HG02870 (cell line): ENCODE measurements around the gene FXN.
"Not testable (repeated sequence)": the region's sequence is repeated elsewhere in the genome, so short reads cannot be mapped to it uniquely, and the experiment has no call there.

ENCODE experiments used
- ATAC-seq: cut with Tn5 transposase; IDR thresholded peaks from one replicate; pipeline ENCODE4 v1.9.1; 2021; ENCODE audit warnings: mild to moderate bottlenecking, moderate library complexity; ENCODE audit not compliant: unreplicated experiment

The FXN gene

GRCh38 chr9:69065660-69066059, 30.1 kb downstream of the FXN start:
- ATAC-seq: no peak

DNA sequence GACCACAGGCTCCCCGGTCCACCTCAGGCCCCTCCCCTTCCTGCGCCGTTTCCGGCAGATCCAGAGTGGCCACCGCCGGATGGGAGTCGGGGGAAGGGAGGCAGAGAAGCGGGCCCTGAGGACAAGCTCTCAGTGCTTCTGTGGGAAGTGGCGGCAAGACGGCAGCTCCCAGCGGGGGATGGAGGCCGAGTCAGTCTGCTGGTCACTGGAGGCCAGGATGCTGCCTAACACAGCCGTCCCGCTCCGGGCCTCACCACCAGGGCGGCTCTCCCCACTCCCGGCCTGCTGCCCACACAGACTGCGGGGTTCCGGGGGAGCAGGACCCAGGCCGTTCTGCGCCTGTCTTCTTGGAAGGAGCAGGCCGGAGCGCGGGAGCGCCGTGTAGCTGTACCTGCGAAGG, 31.4 kb downstream of the FXN start:
- ATAC-seq: no peak

DNA sequence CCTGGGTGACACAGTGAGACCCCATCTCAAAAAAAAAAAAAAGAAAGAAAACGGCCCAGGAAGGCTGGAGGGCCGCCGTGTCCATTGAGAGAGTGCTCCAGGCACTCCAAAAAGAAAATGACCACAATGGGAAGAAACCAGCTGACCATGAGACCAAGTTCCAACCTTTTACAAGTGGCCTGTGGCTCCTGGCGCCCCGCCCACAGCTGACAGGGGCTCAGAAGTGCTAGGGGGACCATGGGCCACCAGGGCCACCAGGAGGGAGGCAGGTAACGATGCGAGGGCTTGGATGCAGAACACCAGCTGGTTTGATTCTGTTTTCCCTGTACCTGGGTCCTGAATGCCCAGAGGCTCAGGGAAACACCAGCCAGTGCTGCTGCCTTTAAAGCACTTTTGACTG, 34.6 kb downstream of the FXN start:
- ATAC-seq: no peak

DNA sequence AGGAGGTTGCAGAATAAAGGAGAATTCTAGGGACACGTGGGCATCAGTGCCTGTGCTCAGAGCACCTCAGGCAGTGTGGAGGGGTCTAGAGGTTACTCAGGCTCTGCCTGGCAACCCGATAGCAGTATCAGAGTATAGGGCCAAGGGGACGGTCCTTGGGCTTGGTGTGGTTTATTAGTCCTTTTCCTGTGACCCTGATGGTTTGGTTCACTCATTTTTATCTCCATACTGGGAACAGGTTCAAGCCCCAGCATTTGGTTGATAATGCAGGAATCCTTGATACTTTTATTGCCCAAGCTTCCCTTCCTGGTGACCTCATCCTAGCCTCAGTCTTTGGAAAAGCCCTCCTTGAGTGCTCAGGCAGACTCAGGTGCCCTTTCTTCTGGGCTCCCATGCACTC, 35.5 kb downstream of the FXN start:
- no peak for ATAC-seq

DNA sequence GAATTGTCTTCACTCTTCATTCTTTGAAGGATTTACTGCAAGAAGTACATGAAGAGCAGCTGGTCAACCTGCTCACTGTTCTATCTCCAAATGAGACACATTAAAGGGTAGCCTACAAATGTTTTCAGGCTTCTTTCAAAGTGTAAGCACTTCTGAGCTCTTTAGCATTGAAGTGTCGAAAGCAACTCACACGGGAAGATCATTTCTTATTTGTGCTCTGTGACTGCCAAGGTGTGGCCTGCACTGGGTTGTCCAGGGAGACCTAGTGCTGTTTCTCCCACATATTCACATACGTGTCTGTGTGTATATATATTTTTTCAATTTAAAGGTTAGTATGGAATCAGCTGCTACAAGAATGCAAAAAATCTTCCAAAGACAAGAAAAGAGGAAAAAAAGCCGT, 37.6 kb downstream of the FXN start:
- no peak for ATAC-seq

DNA sequence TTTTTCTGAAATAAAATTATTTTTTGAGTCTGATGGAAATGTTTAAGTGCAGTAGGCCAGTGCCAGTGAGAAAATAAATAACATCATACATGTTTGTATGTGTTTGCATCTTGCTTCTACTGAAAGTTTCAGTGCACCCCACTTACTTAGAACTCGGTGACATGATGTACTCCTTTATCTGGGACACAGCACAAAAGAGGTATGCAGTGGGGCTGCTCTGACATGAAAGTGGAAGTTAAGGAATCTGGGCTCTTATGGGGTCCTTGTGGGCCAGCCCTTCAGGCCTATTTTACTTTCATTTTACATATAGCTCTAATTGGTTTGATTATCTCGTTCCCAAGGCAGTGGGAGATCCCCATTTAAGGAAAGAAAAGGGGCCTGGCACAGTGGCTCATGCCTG, 39.2 kb downstream of the FXN start:
- ATAC-seq: no peak

DNA sequence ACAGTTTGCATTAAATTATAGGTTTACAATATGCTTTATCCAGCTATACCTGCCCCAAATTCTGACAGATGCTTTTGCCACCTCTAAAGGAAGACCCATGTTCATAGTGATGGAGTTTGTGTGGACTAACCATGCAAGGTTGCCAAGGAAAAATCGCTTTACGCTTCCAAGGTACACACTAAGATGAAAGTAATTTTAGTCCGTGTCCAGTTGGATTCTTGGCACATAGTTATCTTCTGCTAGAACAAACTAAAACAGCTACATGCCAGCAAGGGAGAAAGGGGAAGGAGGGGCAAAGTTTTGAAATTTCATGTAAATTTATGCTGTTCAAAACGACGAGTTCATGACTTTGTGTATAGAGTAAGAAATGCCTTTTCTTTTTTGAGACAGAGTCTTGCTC, 41.0 kb downstream of the FXN start:
- ATAC-seq: no peak

DNA sequence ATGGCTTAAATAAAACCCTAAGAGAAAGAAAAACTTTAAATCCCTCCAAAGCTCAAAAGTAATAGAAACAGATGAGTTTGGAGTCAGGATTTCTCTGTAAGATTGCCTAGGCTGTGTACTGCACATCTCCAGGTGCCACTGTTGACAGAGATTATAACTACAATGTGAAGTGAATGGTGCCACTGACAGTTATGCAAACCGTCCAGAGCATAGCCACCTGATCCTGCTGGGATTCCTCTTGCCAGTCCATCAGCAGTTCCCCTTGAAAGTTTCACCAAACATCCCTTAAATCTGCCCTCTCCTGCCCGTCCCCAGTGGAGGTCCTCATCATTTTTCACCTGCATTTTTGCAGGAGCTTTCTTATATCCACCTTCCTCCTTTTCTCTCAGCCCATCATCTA, 42.5 kb downstream of the FXN start:
- ATAC-seq: no peak

DNA sequence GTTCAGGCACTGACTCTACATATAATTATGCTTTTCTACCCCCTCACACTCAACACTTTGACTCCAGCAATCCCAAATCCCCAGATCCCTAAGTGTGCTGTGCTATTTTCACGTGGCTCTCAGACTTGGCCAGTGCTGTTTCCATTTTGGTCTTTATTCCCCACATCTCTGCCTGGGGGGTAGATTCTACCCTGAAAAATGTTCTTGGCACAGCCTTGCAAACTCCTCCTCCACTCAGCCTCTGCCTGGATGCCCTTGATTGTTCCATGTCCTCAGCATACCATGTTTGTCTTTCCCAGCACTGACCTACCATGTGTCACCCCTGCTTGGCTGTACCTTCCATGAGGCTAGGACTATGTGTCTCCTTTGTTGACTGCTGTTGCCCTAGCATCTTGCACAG, 43.0 kb downstream of the FXN start:
- ATAC-seq: no peak

GRCh38 chr9:69079186-69079585, 43.6 kb downstream of the FXN start:
- no peak for ATAC-seq

DNA sequence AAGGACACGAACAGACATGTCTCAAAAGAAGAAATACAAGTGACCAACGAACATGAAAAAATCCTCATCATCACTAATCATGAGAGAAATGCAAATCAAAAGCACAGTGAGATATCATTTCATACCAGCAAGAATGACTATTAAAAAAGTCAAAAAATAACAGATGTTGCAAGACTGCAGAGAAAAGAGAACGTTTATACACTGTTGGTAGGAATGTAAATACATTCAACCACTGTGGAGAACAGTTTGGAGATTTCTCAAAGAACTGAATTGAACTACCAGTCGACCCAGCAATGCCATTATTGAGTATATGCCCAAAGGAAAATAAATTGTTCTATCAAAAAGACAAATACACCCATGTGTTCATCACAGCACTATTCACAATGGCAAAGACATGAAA, 45.7 kb downstream of the FXN start:
- no peak for ATAC-seq

DNA sequence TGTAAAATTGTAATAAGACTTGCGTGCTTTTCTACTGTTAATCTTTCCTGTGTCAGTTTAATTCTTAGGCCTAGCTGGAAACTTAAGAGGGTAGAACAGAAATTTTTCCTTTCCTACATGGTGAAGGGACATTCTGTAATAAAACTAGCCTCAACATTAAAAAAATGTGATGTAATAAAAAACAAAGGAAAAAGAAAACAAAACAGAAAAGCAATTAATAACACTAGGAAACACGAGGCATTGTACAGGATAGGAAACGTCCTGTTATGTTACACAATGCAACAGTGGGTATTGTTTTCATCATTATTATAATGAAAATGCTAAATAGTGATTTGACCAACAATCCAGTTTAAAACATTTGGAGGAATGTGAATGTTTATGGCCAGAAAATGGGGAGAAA, 47.8 kb downstream of the FXN start:
- ATAC-seq: no peak

DNA sequence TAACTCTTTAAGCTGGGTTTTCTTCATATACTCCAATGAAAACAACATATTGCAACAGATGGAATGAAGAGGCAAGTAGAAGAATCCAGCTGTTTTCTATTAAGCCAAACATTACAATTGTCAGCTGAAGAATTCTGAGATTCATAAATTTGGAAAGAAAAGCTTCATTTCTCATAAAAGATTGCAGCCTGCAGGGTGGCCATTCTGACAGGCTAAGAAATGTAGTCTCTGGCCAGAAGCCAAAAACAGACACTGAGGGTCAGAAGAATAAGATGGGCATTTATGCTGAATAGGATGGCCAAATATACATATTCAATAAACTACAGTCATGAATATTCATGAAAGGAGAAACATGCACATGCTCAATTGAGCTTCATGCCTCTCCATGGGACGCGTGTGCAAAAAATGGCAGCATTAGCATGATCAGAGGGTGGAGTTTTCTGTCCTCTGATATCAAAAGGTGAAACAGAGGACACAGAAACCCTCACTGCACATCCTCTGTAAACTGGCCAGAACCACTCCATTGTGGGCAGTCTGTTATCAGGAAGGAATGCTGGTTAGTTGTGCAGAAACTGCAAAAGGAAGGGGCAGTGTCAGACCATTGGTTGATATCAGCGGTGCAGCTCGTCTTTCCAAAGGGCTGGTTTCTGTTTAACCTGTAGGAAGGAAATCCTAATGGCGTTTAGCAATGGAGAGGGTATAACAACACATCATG, 50.2 kb downstream of the FXN start:
- ATAC-seq: no peak

GRCh38 chr9:69086312-69086711, 50.8 kb downstream of the FXN start:
- ATAC-seq: no peak

DNA sequence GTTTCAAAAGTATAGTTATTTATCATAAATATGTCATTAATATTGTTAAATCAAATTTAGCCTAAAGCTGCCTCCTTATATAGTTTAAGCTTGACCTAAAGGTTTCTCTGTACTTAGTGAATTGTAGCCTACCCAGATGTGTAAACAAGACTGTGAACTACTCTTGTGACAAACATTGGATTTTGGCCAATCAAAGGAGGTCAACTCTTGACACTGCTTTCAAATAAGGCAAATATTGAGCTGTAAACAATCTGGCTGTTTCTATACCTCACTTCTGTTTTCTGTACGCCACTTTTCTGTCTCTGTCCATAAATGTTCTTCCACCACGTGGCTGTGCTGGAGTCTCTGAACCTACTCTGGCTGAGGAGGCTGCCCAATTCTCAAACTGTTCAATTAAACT, 51.2 kb downstream of the FXN start:
- no peak for ATAC-seq

- no peak for ATAC-seq
These were observed 53.5 kb downstream of the FXN start for GRCh38 chr9:69089082-69089481.

- no peak for ATAC-seq
These were observed 53.9 kb downstream of the FXN start for GRCh38 chr9:69089491-69089890.

DNA sequence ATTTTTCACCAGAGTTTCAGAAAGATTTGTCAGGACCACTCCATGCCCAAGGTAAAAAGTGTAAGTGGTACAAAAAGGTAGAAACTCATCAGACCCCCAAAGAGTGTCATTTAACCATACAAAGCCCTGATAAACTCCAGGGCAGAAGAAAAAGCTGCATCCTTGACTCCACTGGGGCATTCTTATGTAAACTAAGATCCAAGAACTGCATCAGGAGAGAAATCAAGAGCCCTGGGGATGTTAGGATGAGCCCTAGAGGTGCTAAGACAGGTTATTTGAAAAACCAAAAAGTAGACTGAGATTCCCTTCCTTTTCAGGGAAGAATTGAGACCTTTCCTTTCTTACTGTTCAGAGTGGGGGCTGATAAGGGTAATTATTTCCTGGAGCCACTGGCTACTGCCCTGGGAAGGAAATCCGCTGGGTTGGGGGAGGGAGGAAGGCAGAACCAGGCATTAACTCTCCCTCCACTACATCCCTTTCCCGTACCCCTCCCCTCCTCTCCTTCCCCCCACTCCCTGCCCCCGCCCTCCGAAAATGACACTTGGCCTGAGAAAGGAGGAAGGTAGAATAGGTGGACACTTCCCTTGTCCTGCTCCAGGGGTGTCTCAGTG, 54.7 kb downstream of the FXN start:
- ATAC-seq: no peak

DNA sequence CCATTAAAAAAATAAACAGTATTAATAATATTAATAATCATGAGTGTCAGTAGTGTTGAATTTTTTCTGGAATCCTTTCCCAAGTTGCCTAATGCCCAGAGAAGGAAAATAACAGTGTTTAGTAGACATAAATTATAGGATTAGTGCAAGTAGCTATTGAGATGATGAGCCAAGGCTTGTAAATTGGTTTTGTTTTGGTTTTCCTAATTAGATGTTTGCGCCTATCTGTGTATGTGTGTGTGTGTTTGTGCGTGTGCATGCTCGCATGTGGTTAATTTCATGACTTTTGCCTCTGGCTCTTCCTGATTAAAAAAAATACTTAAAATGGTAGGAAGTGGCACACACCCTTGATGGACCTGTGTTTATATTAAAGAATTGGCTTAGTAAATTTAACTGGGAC, 55.4 kb downstream of the FXN start:
- no peak for ATAC-seq

DNA sequence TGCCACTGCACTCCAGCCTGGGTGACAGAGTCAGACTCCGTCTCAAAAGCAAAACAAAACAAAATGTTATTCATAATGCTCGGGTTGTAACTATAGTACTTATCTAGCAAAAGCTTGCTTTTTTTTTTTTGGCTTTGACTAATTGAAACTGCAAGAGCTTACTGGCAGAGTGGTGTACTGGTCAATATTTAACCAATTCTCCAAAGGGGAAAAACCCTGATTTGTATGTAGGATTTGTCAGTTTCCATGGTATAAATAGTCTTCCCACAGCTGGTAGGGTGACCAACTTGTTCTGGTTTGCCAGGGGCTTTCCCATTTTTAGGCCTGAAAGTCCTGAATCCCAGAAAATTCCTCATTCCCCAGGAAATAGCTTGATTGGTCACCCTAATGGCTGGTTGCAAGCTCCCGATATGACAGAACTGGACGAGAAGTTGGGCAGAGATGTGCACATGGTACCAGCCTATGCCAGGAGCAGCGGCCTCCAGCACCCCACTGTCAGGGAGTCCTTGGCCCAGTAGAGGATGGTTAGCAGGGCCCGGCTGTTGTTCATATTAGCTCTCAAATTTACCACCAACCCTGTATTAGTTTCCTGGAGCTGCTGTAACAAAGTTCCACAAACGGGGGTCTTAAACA, 58.0 kb downstream of the FXN start:
- ATAC-seq: peak; percentile 73

DNA sequence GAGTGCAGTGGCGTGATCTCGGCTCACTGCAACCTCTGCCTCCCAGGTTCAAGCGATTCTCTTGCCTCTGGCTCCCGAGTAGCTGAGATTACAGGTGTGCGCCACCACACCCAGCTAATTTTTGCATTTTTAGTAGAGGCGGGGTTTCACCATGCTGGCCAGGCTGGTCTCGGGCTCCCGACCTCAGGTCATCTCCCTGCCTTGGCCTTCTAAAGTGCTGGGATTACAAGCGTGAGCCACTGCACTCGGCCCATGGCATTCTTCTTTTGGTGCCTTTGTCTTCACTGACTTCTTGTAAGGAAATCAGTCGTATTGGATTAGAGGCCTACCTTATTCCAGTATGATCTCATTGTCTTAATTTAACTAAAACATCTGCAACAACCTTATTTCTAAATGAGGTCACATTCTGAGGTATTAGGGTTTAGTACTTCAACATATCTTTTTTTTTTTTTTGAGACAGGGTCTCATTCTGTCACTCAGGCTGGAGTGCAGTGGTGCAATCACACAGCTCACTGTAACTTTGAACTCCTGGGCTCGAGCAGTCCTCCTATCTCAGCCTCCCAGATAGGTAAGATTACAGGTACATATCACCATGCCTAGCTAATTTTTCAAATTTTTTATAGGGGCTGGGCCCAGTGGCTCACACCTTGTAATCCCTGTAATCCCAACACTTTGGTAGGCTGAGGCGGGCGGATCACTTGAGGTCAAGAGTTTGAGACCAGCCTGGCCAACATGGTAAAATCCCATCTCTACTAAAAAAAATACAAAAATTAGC, 59.0 kb downstream of the FXN start:
- not testable (repeated sequence) for ATAC-seq

DNA sequence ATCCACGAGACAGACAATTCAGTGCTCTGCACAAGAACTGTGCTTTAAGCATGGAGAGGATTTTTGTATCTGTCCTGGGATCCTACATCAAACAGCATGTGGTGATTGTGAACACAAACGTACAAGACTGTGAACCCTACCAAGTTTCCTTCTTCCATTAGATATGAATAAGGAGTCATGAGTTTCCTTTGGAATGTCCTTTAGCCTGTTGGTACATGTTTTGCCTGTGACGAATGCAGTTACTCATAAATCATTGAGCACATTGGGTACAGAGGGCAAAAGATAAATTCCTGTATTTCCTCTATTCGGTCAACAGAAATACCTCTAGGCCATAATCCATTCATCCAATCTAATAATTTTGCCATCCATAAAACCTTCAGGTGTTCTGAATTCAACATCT, 61.5 kb downstream of the FXN start:
- no peak for ATAC-seq
